PC-3 (cell line): ENCODE results near the gene RIPPLY3. TPM values are rescaled to one million over a fixed set of nuclear protein-coding genes. Genes with fewer than 3 reads are reported as not detected.

Source experiments
- ATAC-seq: fragments of 200-7000 bp; cut with Tn5 transposase; 2 replicates; pipeline ENCODE4 v1.9.1; 2020; ENCODE audit warnings: mild to moderate bottlenecking, moderate library complexity
- BruUV-seq: library from RNA; stranded (reverse); fragments of 400-500 nt; replicated peaks from 2 replicates; lab custom pipeline; 2021; lab: Mats Ljungman, UMichigan
- CTCF ChIA-PET: fragments of 300-600 bp; sonication (Branson Sonifier 250); formaldehyde crosslinking; loops from one replicate; lab custom pipeline; 2022; ENCODE audit warnings: antibody characterized with exemption; lab: Charles Lee
- POLR2A ChIA-PET: fragments of 300-600 bp; sonication (Branson Sonifier 250); formaldehyde crosslinking; loops from one replicate; lab custom pipeline; 2022; ENCODE audit warnings: antibody characterized with exemption; ENCODE audit not compliant: unreplicated experiment; lab: Charles Lee
- DNase-seq: peaks from one replicate; pipeline ENCODE4 v3.0.0-alpha.2; 2015
- H2AFZ ChIP-seq: fragments of 300-600 bp; sonication (generic); 2 replicates; pipeline ENCODE4 v1.6.0; 2016; ENCODE audit warnings: antibody characterized with exemption, low read length
- H3F3A ChIP-seq: fragments of 300-600 bp; sonication (generic); one replicate; pipeline ENCODE4 v1.6.0; 2017; ENCODE audit warnings: antibody characterized with exemption, low read length, control low read depth, mild to moderate bottlenecking; ENCODE audit not compliant: unreplicated experiment
- H3K27ac ChIP-seq: fragments of 300-600 bp; sonication (generic); 2 replicates; pipeline ENCODE4 v1.5.1; 2016; ENCODE audit warnings: mild to moderate bottlenecking, low read length
- H3K27me3 ChIP-seq: fragments of 300-600 bp; sonication (generic); 2 replicates; pipeline ENCODE4 v1.6.1; 2016; ENCODE audit warnings: low read length, mixed read lengths
- H3K36me3 ChIP-seq: fragments of 300-600 bp; sonication (generic); 2 replicates; pipeline ENCODE4 v1.6.1; 2016; ENCODE audit warnings: low read depth, mixed run types, low read length, mixed read lengths
- H3K4me1 ChIP-seq: fragments of 300-600 bp; sonication (generic); 2 replicates; pipeline ENCODE4 v1.5.1; 2016; ENCODE audit warnings: low read length; ENCODE audit not compliant: insufficient read depth
- H3K4me2 ChIP-seq: fragments of 300-600 bp; sonication (generic); 2 replicates; pipeline ENCODE4 v1.6.0; 2016; ENCODE audit warnings: low read length
- H3K4me3 ChIP-seq: fragments of 300-600 bp; sonication (generic); 2 replicates; pipeline ENCODE4 v1.5.1; 2016; ENCODE audit warnings: mild to moderate bottlenecking, low read length, mixed read lengths
- H3K79me2 ChIP-seq: fragments of 300-600 bp; sonication (generic); 2 replicates; pipeline ENCODE4 v1.6.1; 2017; ENCODE audit warnings: low read length, mixed read lengths
- H3K9ac ChIP-seq: fragments of 300-600 bp; sonication (generic); 2 replicates; pipeline ENCODE4 v1.6.0; 2016; ENCODE audit warnings: mild to moderate bottlenecking, low read length
- H3K9me2 ChIP-seq: fragments of 300-600 bp; sonication (generic); replicated peaks from 2 replicates; pipeline ENCODE4 v1.6.1; 2016; ENCODE audit warnings: mixed run types, low read length, mixed read lengths
- H3K9me3 ChIP-seq: fragments of 300-600 bp; sonication (generic); 2 replicates; pipeline ENCODE4 v1.6.1; 2016; ENCODE audit warnings: low read length, mixed read lengths
- H4K20me1 ChIP-seq: fragments of 300-600 bp; sonication (generic); 2 replicates; pipeline ENCODE4 v1.6.1; 2016; ENCODE audit warnings: low read length, mixed read lengths
- EZH2 ChIP-seq: fragments of 300-600 bp; sonication (generic); IDR thresholded peaks from one replicate; pipeline ENCODE4 v1.6.1; 2017; ENCODE audit warnings: antibody characterized with exemption, mild to moderate bottlenecking, low read length; ENCODE audit not compliant: unreplicated experiment
- EZH2phosphoT487 ChIP-seq: fragments of 300-600 bp; sonication (generic); IDR thresholded peaks from 2 replicates; pipeline ENCODE4 v1.6.1; 2018; ENCODE audit warnings: mild to moderate bottlenecking, antibody characterized with exemption, low read length, borderline replicate concordance
- intact Hi-C: fragments of 100-400 bp; cut with micrococcal nuclease; formaldehyde crosslinking; loops from 2 replicates; pipeline ENCODE4 v1.9.0; 2023
- total RNA-seq: library from RNA; depleted of rRNA; stranded (reverse); fragments of >200 nt; gene quantifications from 2 replicates; pipeline ENCODE4 v1.2.3, GENCODE V29; 2014
- TF ChIP-seq, protein P1 (sequence below): fragments of 300-600 bp; sonication (generic); conservative IDR thresholded peaks from 2 replicates; pipeline ENCODE4 v1.5.1; 2017; ENCODE audit warnings: antibody characterized with exemption, low read depth, mild to moderate bottlenecking, low read length

RIPPLY3 gene
- total RNA-seq, 1 experiment from 2014 or later: 10.0 TPM

DNA sequence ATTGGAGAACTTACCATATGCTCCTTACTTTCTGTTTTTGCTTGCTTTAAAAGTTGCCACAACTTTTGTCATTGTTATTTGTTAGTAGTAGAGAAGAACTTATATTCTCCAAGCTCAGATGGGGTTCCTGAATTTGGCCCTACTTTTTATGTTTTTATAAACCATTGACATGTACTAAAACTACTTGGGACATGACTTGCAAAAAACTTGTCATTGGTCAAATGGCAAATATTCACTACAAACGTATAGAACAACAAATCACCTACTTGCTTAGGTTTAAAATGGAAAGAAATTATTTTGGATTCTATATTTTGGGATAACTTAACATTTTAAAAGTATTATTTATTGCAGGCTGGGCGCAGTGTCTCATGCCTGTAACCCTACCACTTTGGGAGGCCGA, 33.7 kb downstream of the RIPPLY3 start:
- no peak overlapping the region for H2AFZ ChIP-seq
- no peaks in the 10 kb centered on the region for H3K4me1 ChIP-seq
- ATAC-seq: no peak
- BruUV-seq: no TSS peak
- H3K4me2 ChIP-seq: no peak overlapping the region
- TF ChIP-seq, protein P1, sequence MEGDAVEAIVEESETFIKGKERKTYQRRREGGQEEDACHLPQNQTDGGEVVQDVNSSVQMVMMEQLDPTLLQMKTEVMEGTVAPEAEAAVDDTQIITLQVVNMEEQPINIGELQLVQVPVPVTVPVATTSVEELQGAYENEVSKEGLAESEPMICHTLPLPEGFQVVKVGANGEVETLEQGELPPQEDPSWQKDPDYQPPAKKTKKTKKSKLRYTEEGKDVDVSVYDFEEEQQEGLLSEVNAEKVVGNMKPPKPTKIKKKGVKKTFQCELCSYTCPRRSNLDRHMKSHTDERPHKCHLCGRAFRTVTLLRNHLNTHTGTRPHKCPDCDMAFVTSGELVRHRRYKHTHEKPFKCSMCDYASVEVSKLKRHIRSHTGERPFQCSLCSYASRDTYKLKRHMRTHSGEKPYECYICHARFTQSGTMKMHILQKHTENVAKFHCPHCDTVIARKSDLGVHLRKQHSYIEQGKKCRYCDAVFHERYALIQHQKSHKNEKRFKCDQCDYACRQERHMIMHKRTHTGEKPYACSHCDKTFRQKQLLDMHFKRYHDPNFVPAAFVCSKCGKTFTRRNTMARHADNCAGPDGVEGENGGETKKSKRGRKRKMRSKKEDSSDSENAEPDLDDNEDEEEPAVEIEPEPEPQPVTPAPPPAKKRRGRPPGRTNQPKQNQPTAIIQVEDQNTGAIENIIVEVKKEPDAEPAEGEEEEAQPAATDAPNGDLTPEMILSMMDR: no peak
- no peak for TF ChIP-seq EZH2
- no peak for TF ChIP-seq EZH2phosphoT487
- H3K9ac ChIP-seq: no peak overlapping the region
- H3F3A ChIP-seq: no peaks in the 10 kb centered on the region
- H3K79me2 ChIP-seq: no peaks in the 10 kb centered on the region
- no peaks in the 10 kb centered on the region for H3K27me3 ChIP-seq
- intact Hi-C loops: no loop called here
- ChIA-PET CTCF (no interaction called here), POLR2A (no interaction called here)
- no peaks in the 10 kb centered on the region for H4K20me1 ChIP-seq
- H3K9me3 ChIP-seq: no peaks in the 10 kb centered on the region
- DNase-seq: no peak
- no peak overlapping the region for H3K27ac ChIP-seq
- H3K9me2 ChIP-seq: no peaks in the 10 kb centered on the region
- no peak overlapping the region for H3K4me3 ChIP-seq
- H3K36me3 ChIP-seq: no peaks in the 10 kb centered on the region

DNA sequence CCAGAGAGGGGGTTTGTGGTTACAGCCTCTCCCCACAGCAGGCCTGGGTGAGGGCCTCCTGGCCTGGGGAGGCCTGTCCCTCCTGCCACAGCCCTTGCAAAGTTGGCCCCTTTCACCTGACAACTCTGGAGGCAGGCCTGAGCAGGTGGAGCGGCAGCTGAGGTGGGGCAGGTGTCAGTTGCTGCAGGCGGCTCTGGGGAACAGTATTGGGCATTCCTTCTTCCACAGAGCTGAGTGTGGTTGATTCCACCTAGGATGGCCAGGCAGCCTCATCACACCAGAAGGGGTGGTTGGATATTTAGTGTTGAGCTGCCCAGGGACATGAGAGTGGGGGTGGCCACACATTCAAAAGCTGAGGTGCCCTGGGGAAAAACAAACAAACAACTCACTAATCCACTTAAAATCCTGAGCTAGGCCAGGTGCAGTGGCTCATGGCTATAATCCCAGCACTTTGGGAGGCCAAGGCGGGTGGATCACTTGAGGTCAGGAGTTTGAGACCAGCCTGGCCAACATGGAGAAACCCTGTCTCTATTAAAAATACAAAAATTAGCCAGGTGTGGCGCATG, 35.3 kb downstream of the RIPPLY3 start:
- no peak overlapping the region for H2AFZ ChIP-seq
- no peak overlapping the region for H3K4me2 ChIP-seq
- intact Hi-C loops: no loop called here
- no peak for ATAC-seq
- TF ChIP-seq, protein P1: no peak
- TF ChIP-seq EZH2 (no peak), EZH2phosphoT487 (no peak)
- H3K9me3 ChIP-seq: no peaks in the 10 kb centered on the region
- no peaks in the 10 kb centered on the region for H3F3A ChIP-seq
- peaks cover 8% of the 10 kb centered on the region for H3K4me1 ChIP-seq
- no peak overlapping the region for H3K4me3 ChIP-seq
- no peaks in the 10 kb centered on the region for H4K20me1 ChIP-seq
- H3K9ac ChIP-seq: no peak overlapping the region
- H3K36me3 ChIP-seq: no peaks in the 10 kb centered on the region
- H3K27me3 ChIP-seq: no peaks in the 10 kb centered on the region
- H3K79me2 ChIP-seq: no peaks in the 10 kb centered on the region
- CTCF ChIA-PET: no interaction called here
- no peaks in the 10 kb centered on the region for H3K9me2 ChIP-seq
- no peak for DNase-seq
- no peak overlapping the region for H3K27ac ChIP-seq
- BruUV-seq: no TSS peak
- POLR2A ChIA-PET: no interaction called here

DNA sequence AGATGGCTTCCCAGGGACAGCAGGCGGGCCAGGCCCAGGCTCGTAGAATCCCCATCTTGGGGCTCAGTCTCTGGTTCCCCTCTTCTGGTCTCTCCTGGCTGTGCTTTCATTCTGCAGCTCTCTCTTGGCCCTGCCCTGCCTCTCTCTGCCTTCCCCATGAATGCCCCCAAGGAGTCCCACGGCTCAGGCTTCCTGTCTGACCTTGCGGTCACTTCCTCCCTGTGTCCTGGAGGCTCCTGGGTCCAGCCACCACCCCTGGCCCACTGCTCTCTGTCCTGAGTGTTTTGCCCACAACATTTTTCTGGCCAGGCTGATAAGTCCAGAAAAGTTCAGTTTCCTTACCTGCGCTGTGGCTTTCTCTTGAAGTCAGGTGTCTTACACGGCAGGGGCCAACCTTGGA, 37.3 kb downstream of the RIPPLY3 start:
- Histone ChIP-seq H2AFZ (no peak overlapping the region), H4K20me1 (no peaks in the 10 kb centered on the region), H3F3A (no peaks in the 10 kb centered on the region), H3K9me2 (no peaks in the 10 kb centered on the region), H3K27me3 (no peaks in the 10 kb centered on the region), H3K36me3 (no peaks in the 10 kb centered on the region), H3K9ac (no peak overlapping the region), H3K79me2 (no peaks in the 10 kb centered on the region), H3K27ac (no peak overlapping the region), H3K4me1 (peaks cover 21% of the 10 kb centered on the region), H3K9me3 (no peaks in the 10 kb centered on the region), H3K4me2 (no peak overlapping the region), H3K4me3 (no peak overlapping the region)
- ATAC-seq (no peak), DNase-seq (no peak)
- BruUV-seq: no TSS peak
- no peak for TF ChIP-seq EZH2phosphoT487
- TF ChIP-seq, protein P1: no peak
- TF ChIP-seq EZH2: no peak
- CTCF ChIA-PET: no interaction called here
- POLR2A ChIA-PET: no interaction called here
- intact Hi-C loops: no loop called here
